ENCODE measurements around the gene LAMTOR3.

The LAMTOR3 gene

GRCh38 chr4:99886146-99886545 lies 8.1 kb downstream of the LAMTOR3 start:
- Histone ChIP-seq H3K9me3 (ENCODE audit: control extremely low read depth in 1 of 5, control insufficient read depth in 4 of 5, insufficient read depth in 2 of 5, low read depth in 1 of 5, low read length in 4 of 5) (no peaks in the 10 kb centered on the region), H3K27ac (ENCODE audit: insufficient read depth in 1 of 2, low read depth in 1 of 2, low read length in 2 of 2, poor library complexity in 1 of 2, severe bottlenecking in 2 of 2) (no peak overlapping the region), H3K4me1 (ENCODE audit: control extremely low read depth in 1 of 4, control insufficient read depth in 4 of 4, insufficient read depth in 4 of 4, low read length in 3 of 4) (peaks cover 0 to 6% (median 0%) of the 10 kb centered on the region in 4 experiments), H3K27me3 (replicated peaks in 2 of 5; ENCODE audit: control insufficient read depth in 4 of 5, insufficient read depth in 5 of 5, low read length in 4 of 5) (no peaks in the 10 kb centered on the region), H3K36me3 (ENCODE audit: control insufficient read depth in 4 of 4, insufficient read depth in 4 of 4, low read length in 3 of 4) (peaks cover 7 to 30% (median 17%) of the 10 kb centered on the region in 4 experiments), H3K4me3 (ENCODE audit: control insufficient read depth in 1 of 7, extremely low read depth in 1 of 7, insufficient read depth in 4 of 7, low read depth in 2 of 7, low read length in 6 of 7) (no peak overlapping the region)
- 100% methylated on average over 1 of the region's 4 CpGs for WGBS (ENCODE audit: insufficient coverage)
- no peak for DNase-seq
- CTCF ChIA-PET: interaction anchor here (0.8 to 3.1 kb wide), 7 partner anchors 10 to 77 kb away, joined by 3 to 20 read pairs (median 3); partner anchors contain the start of gene DAPP1
- POLR2A ChIA-PET: no interaction called here

- ChIA-PET POLR2A (no interaction called here), CTCF (interaction anchor here (0.8 to 3.1 kb wide), 9 partner anchors 9 to 77 kb away, joined by 3 to 20 read pairs (median 3); partner anchors contain the start of genes DAPP1 and LAMTOR3)
- H3K27me3 ChIP-seq (replicated peaks in 2 of 5; ENCODE audit: control insufficient read depth in 4 of 5, insufficient read depth in 5 of 5, low read length in 4 of 5): no peaks in the 10 kb centered on the region
- H3K27ac ChIP-seq (ENCODE audit: insufficient read depth in 1 of 2, low read depth in 1 of 2, low read length in 2 of 2, poor library complexity in 1 of 2, severe bottlenecking in 2 of 2): no peak overlapping the region
- no peaks in the 10 kb centered on the region for H3K9me3 ChIP-seq (ENCODE audit: control extremely low read depth in 1 of 5, control insufficient read depth in 4 of 5, insufficient read depth in 2 of 5, low read depth in 1 of 5, low read length in 4 of 5)
- H3K4me3 ChIP-seq (ENCODE audit: control insufficient read depth in 1 of 7, extremely low read depth in 1 of 7, insufficient read depth in 4 of 7, low read depth in 2 of 7, low read length in 6 of 7): no peak overlapping the region
- peaks cover 0 to 6% (median 0%) of the 10 kb centered on the region in 4 experiments for H3K4me1 ChIP-seq (ENCODE audit: control extremely low read depth in 1 of 4, control insufficient read depth in 4 of 4, insufficient read depth in 4 of 4, low read length in 3 of 4)
- H3K36me3 ChIP-seq (ENCODE audit: control insufficient read depth in 4 of 4, insufficient read depth in 4 of 4, low read length in 3 of 4): peaks cover 8 to 32% (median 21%) of the 10 kb centered on the region in 4 experiments
- DNase-seq: no peak
Observed at GRCh38 chr4:99885687-99886086, 8.5 kb downstream of the LAMTOR3 start.

- no peaks in the 10 kb centered on the region for H3K9me3 ChIP-seq (ENCODE audit: control extremely low read depth in 1 of 5, control insufficient read depth in 4 of 5, insufficient read depth in 2 of 5, low read depth in 1 of 5, low read length in 4 of 5)
- no peak overlapping the region for H3K4me3 ChIP-seq (ENCODE audit: control insufficient read depth in 1 of 7, extremely low read depth in 1 of 7, insufficient read depth in 4 of 7, low read depth in 2 of 7, low read length in 6 of 7)
- peaks cover 0 to 6% (median 0%) of the 10 kb centered on the region in 4 experiments for H3K4me1 ChIP-seq (ENCODE audit: control extremely low read depth in 1 of 4, control insufficient read depth in 4 of 4, insufficient read depth in 4 of 4, low read length in 3 of 4)
- peak; percentile 76 to 89 (median 84) for DNase-seq
- H3K27me3 ChIP-seq (replicated peaks in 2 of 5; ENCODE audit: control insufficient read depth in 4 of 5, insufficient read depth in 5 of 5, low read length in 4 of 5): no peaks in the 10 kb centered on the region
- 100% methylated on average over 1 of the region's 2 CpGs for WGBS (ENCODE audit: insufficient coverage)
- CTCF ChIA-PET: interaction anchor here (0.6 to 3.1 kb wide), 12 partner anchors 9 to 1002 kb away, joined by 3 to 20 read pairs (median 4); partner anchors contain the start of genes DAPP1, DNAJB14 and LAMTOR3
- POLR2A ChIA-PET: no interaction called here
- peaks cover 10 to 38% (median 26%) of the 10 kb centered on the region in 4 experiments for H3K36me3 ChIP-seq (ENCODE audit: control insufficient read depth in 4 of 4, insufficient read depth in 4 of 4, low read length in 3 of 4)
- no peak overlapping the region for H3K27ac ChIP-seq (ENCODE audit: insufficient read depth in 1 of 2, low read depth in 1 of 2, low read length in 2 of 2, poor library complexity in 1 of 2, severe bottlenecking in 2 of 2)
Observed at GRCh38 chr4:99885063-99885664, 9.1 kb downstream of the LAMTOR3 start.

- Histone ChIP-seq H3K27me3 (replicated peaks in 2 of 5; ENCODE audit: control insufficient read depth in 4 of 5, insufficient read depth in 5 of 5, low read length in 4 of 5) (no peaks in the 10 kb centered on the region), H3K27ac (ENCODE audit: insufficient read depth in 1 of 2, low read depth in 1 of 2, low read length in 2 of 2, poor library complexity in 1 of 2, severe bottlenecking in 2 of 2) (no peak overlapping the region), H3K9me3 (ENCODE audit: control extremely low read depth in 1 of 5, control insufficient read depth in 4 of 5, insufficient read depth in 2 of 5, low read depth in 1 of 5, low read length in 4 of 5) (no peaks in the 10 kb centered on the region), H3K4me1 (ENCODE audit: control extremely low read depth in 1 of 4, control insufficient read depth in 4 of 4, insufficient read depth in 4 of 4, low read length in 3 of 4) (no peaks in the 10 kb centered on the region), H3K4me3 (ENCODE audit: control insufficient read depth in 1 of 7, extremely low read depth in 1 of 7, insufficient read depth in 4 of 7, low read depth in 2 of 7, low read length in 6 of 7) (no peak overlapping the region), H3K36me3 (ENCODE audit: control insufficient read depth in 4 of 4, insufficient read depth in 4 of 4, low read length in 3 of 4) (peaks cover 17 to 43% (median 28%) of the 10 kb centered on the region in 4 experiments)
- no peak for DNase-seq
- 92% methylated on average over 2 of the region's 3 CpGs for WGBS (ENCODE audit: insufficient coverage)
- POLR2A ChIA-PET: no interaction called here
- CTCF ChIA-PET: no interaction called here
Observed at GRCh38 chr4:99879458-99879857, 14.8 kb downstream of the LAMTOR3 start.

GRCh38 chr4:99878604-99879003 lies 15.6 kb downstream of the LAMTOR3 start:
- Histone ChIP-seq H3K36me3 (ENCODE audit: control insufficient read depth in 4 of 4, insufficient read depth in 4 of 4, low read length in 3 of 4) (peaks cover 17 to 43% (median 25%) of the 10 kb centered on the region in 4 experiments), H3K9me3 (ENCODE audit: control extremely low read depth in 1 of 5, control insufficient read depth in 4 of 5, insufficient read depth in 2 of 5, low read depth in 1 of 5, low read length in 4 of 5) (no peaks in the 10 kb centered on the region), H3K27ac (ENCODE audit: insufficient read depth in 1 of 2, low read depth in 1 of 2, low read length in 2 of 2, poor library complexity in 1 of 2, severe bottlenecking in 2 of 2) (no peak overlapping the region), H3K27me3 (replicated peaks in 2 of 5; ENCODE audit: control insufficient read depth in 4 of 5, insufficient read depth in 5 of 5, low read length in 4 of 5) (no peaks in the 10 kb centered on the region), H3K4me1 (ENCODE audit: control extremely low read depth in 1 of 4, control insufficient read depth in 4 of 4, insufficient read depth in 4 of 4, low read length in 3 of 4) (no peaks in the 10 kb centered on the region), H3K4me3 (ENCODE audit: control insufficient read depth in 1 of 7, extremely low read depth in 1 of 7, insufficient read depth in 4 of 7, low read depth in 2 of 7, low read length in 6 of 7) (no peak overlapping the region)
- ChIA-PET CTCF (no interaction called here), POLR2A (no interaction called here)
- no peak for DNase-seq

- peaks cover 17 to 42% (median 23%) of the 10 kb centered on the region in 4 experiments for H3K36me3 ChIP-seq (ENCODE audit: control insufficient read depth in 4 of 4, insufficient read depth in 4 of 4, low read length in 3 of 4)
- H3K9me3 ChIP-seq (ENCODE audit: control extremely low read depth in 1 of 5, control insufficient read depth in 4 of 5, insufficient read depth in 2 of 5, low read depth in 1 of 5, low read length in 4 of 5): no peaks in the 10 kb centered on the region
- no CpG with 5 or more reads among the region's 3 CpGs for whole genome bisulfite sequencing (ENCODE audit: insufficient coverage)
- H3K4me3 ChIP-seq (ENCODE audit: control insufficient read depth in 1 of 7, extremely low read depth in 1 of 7, insufficient read depth in 4 of 7, low read depth in 2 of 7, low read length in 6 of 7): no peak overlapping the region
- no peaks in the 10 kb centered on the region for H3K27me3 ChIP-seq (replicated peaks in 2 of 5; ENCODE audit: control insufficient read depth in 4 of 5, insufficient read depth in 5 of 5, low read length in 4 of 5)
- H3K4me1 ChIP-seq (ENCODE audit: control extremely low read depth in 1 of 4, control insufficient read depth in 4 of 4, insufficient read depth in 4 of 4, low read length in 3 of 4): no peaks in the 10 kb centered on the region
- ChIA-PET POLR2A (no interaction called here), CTCF (no interaction called here)
- H3K27ac ChIP-seq (ENCODE audit: insufficient read depth in 1 of 2, low read depth in 1 of 2, low read length in 2 of 2, poor library complexity in 1 of 2, severe bottlenecking in 2 of 2): no peak overlapping the region
- no peak for DNase-seq
Observed at GRCh38 chr4:99876946-99877345, 17.3 kb downstream of the LAMTOR3 start.

- no peaks in the 10 kb centered on the region for H3K9me3 ChIP-seq (ENCODE audit: control extremely low read depth in 1 of 5, control insufficient read depth in 4 of 5, insufficient read depth in 2 of 5, low read depth in 1 of 5, low read length in 4 of 5)
- no peak overlapping the region for H3K4me3 ChIP-seq (ENCODE audit: control insufficient read depth in 1 of 7, extremely low read depth in 1 of 7, insufficient read depth in 4 of 7, low read depth in 2 of 7, low read length in 6 of 7)
- DNase-seq: no peak
- CTCF ChIA-PET: interaction anchor here (0.7 to 1.9 kb wide), 4 partner anchors 10 to 335 kb away, joined by 3 to 4 read pairs (median 3); no protein-coding TSS in a partner anchor
- no peaks in the 10 kb centered on the region for H3K4me1 ChIP-seq (ENCODE audit: control extremely low read depth in 1 of 4, control insufficient read depth in 4 of 4, insufficient read depth in 4 of 4, low read length in 3 of 4)
- H3K36me3 ChIP-seq (ENCODE audit: control insufficient read depth in 4 of 4, insufficient read depth in 4 of 4, low read length in 3 of 4): peaks cover 5 to 26% (median 15%) of the 10 kb centered on the region in 4 experiments
- H3K27ac ChIP-seq (ENCODE audit: insufficient read depth in 1 of 2, low read depth in 1 of 2, low read length in 2 of 2, poor library complexity in 1 of 2, severe bottlenecking in 2 of 2): no peak overlapping the region
- no peaks in the 10 kb centered on the region for H3K27me3 ChIP-seq (replicated peaks in 2 of 5; ENCODE audit: control insufficient read depth in 4 of 5, insufficient read depth in 5 of 5, low read length in 4 of 5)
- POLR2A ChIA-PET: no interaction called here
Observed at GRCh38 chr4:99875071-99875470, 19.2 kb downstream of the LAMTOR3 start.
